Upper lobe of left lung (tissue), 4 donors: ENCODE data around the gene CTNNA1.

ENCODE experiments used
- EP300 ChIP-seq, 4 donors: sonication (generic); formaldehyde crosslinking; IDR thresholded peaks; one replicate each; pipeline ENCODE4 v1.5.1; 2017; ENCODE audit warnings: antibody characterized with exemption in 4 of 4, control low read depth in 2 of 4
- POLR2A ChIP-seq, 4 donors: fragments of 450-650 bp; IDR thresholded peaks; one replicate each; pipeline ENCODE4 v1.5.1; 2016 to 2017; ENCODE audit warnings: antibody characterized with exemption in 4 of 4, mild to moderate bottlenecking in 2 of 4
- POLR2AphosphoS5 ChIP-seq, 2 donors: sonication (generic); formaldehyde crosslinking; IDR thresholded peaks; one replicate each; pipeline ENCODE4 v1.5.1; 2017; ENCODE audit warnings: antibody characterized with exemption in 2 of 2
- TF ChIP-seq, protein P1 (sequence below), 6 experiments: fragments of 450-650 bp in 4 of 6; fragments of 200-600 bp in 2 of 6; sonication (generic) in 2 of 6; IDR thresholded peaks; one replicate each; pipeline ENCODE4 v1.5.1; 2016 to 2019; ENCODE audit warnings: antibody characterized with exemption in 6 of 6

DNA sequence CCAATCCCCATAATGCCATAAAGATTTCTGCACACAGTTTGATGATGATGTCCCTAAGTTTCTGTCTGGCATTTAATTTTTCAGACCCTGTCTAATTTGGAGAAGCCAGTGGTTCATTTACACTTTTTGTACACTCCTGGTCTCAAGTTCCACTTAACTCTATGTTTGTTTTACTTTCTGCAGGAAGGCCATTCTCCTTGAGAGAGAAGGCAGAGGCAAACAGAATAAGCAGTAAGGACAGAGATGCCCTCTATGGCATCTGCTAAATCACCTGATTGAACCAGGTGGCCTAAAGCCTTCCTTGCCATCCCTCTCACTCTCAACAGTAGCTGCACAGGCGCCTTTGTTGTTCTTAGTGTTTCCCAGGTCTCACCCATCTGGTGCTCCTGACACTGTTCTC, 208.0 kb downstream of the CTNNA1 start:
- TF ChIP-seq, protein P1, sequence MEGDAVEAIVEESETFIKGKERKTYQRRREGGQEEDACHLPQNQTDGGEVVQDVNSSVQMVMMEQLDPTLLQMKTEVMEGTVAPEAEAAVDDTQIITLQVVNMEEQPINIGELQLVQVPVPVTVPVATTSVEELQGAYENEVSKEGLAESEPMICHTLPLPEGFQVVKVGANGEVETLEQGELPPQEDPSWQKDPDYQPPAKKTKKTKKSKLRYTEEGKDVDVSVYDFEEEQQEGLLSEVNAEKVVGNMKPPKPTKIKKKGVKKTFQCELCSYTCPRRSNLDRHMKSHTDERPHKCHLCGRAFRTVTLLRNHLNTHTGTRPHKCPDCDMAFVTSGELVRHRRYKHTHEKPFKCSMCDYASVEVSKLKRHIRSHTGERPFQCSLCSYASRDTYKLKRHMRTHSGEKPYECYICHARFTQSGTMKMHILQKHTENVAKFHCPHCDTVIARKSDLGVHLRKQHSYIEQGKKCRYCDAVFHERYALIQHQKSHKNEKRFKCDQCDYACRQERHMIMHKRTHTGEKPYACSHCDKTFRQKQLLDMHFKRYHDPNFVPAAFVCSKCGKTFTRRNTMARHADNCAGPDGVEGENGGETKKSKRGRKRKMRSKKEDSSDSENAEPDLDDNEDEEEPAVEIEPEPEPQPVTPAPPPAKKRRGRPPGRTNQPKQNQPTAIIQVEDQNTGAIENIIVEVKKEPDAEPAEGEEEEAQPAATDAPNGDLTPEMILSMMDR (IDR thresholded peaks at IDR 0.05), result no peak
- TF ChIP-seq POLR2A (IDR thresholded peaks at IDR 0.05) (no peak), EP300 (IDR thresholded peaks at IDR 0.05) (no peak), POLR2AphosphoS5 (IDR thresholded peaks at IDR 0.05) (no peak)
